ENCODE data around the gene CPZ.

The CPZ gene

GRCh38 chr4:8592366-8593263 lies at the start of gene CPZ:
CPZ (plus strand) TSS chr4:8592765; CDS start chr4:8592834, 69 bp downstream.
- DNase-seq (ENCODE audit: low spot score) = no peak

GRCh38 chr4:8542776-8543525 lies 49.6 kb upstream of the CPZ start:
- no peak for DNase-seq (ENCODE audit: low spot score)

- DNase-seq (ENCODE audit: low spot score) = no peak
Measured at GRCh38 chr4:8543623-8544022, 48.9 kb upstream of the CPZ start.

GRCh38 chr4:8544282-8544681 lies 48.3 kb upstream of the CPZ start:
- DNase-seq (ENCODE audit: low spot score) = no peak

- DNase-seq (ENCODE audit: low spot score) = no peak
Measured at GRCh38 chr4:8544741-8545438, 47.7 kb upstream of the CPZ start.

GRCh38 chr4:8545439-8545765 lies 47.2 kb upstream of the CPZ start:
- no peak for DNase-seq (ENCODE audit: low spot score)

- no peak for DNase-seq (ENCODE audit: low spot score)
Measured at GRCh38 chr4:8546766-8547107, 45.8 kb upstream of the CPZ start.

- no peak for DNase-seq (ENCODE audit: low spot score)
Measured at GRCh38 chr4:8547108-8547911, 45.3 kb upstream of the CPZ start.

- DNase-seq (ENCODE audit: low spot score) = no peak
Measured at GRCh38 chr4:8547912-8548730, 44.4 kb upstream of the CPZ start.

- DNase-seq (ENCODE audit: low spot score) = no peak
Measured at GRCh38 chr4:8548731-8549351, 43.7 kb upstream of the CPZ start.

- no peak for DNase-seq (ENCODE audit: low spot score)
Measured at GRCh38 chr4:8549352-8549931, 43.1 kb upstream of the CPZ start.

GRCh38 chr4:8550691-8551090 lies 41.9 kb upstream of the CPZ start:
- no peak for DNase-seq (ENCODE audit: low spot score)

GRCh38 chr4:8552024-8552423 lies 40.5 kb upstream of the CPZ start:
- DNase-seq (ENCODE audit: low spot score) = no peak

- DNase-seq (ENCODE audit: low spot score) = no peak
Measured at GRCh38 chr4:8552581-8553205, 39.9 kb upstream of the CPZ start.

GRCh38 chr4:8553216-8553615 lies 39.3 kb upstream of the CPZ start:
- DNase-seq (ENCODE audit: low spot score) = no peak

- DNase-seq (ENCODE audit: low spot score) = no peak
Measured at GRCh38 chr4:8553991-8554405, 38.6 kb upstream of the CPZ start.

- DNase-seq (ENCODE audit: low spot score) = no peak
Measured at GRCh38 chr4:8554555-8555100, 37.9 kb upstream of the CPZ start.

- no peak for DNase-seq (ENCODE audit: low spot score)
Measured at GRCh38 chr4:8555716-8556115, 36.8 kb upstream of the CPZ start.

- no peak for DNase-seq (ENCODE audit: low spot score)
Measured at GRCh38 chr4:8556341-8557150, 36.0 kb upstream of the CPZ start.
